22Rv1 (cell line): Measurements from ENCODE around the gene C5.
A peak's percentile ranks its signal among the peaks of the same experiment; 100 is the strongest.

Experiments
- H3K27ac ChIP-seq: fragments of 450-650 bp; 2 replicates; pipeline ENCODE4 v1.5.1; 2017
- ZFX ChIP-seq: fragments of 450-650 bp; IDR thresholded peaks from 2 replicates; pipeline ENCODE4 v1.6.1; 2017; ENCODE audit warnings: antibody characterized with exemption, borderline replicate concordance
- TF ChIP-seq, protein P1 (sequence below): fragments of 450-650 bp; IDR thresholded peaks from 2 replicates; pipeline ENCODE4 v1.5.1; 2017; ENCODE audit warnings: mild to moderate bottlenecking

The C5 gene

DNA sequence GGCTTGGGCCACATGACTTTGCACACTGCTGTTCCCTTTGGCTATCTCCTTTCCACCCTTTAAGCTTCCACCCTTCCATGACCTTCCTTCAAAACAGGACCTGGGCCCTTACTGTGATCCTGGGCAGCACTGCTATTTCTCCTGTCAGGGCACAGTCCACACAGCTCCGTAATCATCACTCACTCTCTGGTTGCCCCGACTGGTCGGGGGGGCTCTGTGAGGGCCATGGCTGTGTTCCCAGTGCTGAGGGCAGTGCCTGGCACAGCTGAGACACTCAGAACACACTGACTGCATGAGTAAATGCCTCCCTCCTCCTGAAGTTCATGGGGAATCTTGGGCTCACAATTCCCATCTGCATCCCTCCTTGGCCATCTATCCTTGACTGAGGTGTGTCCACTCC, 135.7 kb downstream of the C5 start:
- TF ChIP-seq ZFX, result no peak
- TF ChIP-seq, protein P1, sequence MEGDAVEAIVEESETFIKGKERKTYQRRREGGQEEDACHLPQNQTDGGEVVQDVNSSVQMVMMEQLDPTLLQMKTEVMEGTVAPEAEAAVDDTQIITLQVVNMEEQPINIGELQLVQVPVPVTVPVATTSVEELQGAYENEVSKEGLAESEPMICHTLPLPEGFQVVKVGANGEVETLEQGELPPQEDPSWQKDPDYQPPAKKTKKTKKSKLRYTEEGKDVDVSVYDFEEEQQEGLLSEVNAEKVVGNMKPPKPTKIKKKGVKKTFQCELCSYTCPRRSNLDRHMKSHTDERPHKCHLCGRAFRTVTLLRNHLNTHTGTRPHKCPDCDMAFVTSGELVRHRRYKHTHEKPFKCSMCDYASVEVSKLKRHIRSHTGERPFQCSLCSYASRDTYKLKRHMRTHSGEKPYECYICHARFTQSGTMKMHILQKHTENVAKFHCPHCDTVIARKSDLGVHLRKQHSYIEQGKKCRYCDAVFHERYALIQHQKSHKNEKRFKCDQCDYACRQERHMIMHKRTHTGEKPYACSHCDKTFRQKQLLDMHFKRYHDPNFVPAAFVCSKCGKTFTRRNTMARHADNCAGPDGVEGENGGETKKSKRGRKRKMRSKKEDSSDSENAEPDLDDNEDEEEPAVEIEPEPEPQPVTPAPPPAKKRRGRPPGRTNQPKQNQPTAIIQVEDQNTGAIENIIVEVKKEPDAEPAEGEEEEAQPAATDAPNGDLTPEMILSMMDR, result no peak
- peak overlapping the region; percentile 78 for H3K27ac ChIP-seq

DNA sequence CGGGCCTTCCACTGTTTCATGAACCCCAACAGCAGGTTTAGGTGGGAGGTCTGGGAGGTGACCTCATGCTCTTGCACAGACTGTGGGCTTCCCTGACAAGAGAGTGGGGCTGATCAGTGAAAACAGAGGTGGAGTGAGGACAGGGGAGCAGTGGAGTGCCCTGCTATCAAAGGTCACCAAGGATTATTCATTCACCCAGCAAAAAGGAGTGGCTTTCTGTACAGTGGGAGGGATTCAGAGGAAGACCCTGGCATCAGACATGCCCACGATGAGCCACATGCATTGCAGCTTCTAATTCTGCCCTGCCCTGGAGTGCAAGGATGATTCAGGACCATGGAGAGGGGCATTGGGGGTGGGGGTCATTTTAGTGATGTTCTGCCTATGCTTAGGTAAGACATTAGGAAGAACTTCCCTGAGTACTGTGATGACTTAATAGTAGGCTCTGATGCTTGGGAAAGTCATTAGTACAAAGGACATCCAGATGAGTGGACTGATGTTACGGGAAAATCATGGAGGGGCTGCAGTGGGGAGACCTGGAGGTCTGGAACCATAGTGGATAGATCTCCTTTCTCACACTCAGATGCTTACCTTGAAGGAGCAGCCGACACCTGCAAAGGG, 136.3 kb downstream of the C5 start:
- no peak overlapping the region for H3K27ac ChIP-seq
- TF ChIP-seq, protein P1, result no peak
- TF ChIP-seq ZFX, result no peak

DNA sequence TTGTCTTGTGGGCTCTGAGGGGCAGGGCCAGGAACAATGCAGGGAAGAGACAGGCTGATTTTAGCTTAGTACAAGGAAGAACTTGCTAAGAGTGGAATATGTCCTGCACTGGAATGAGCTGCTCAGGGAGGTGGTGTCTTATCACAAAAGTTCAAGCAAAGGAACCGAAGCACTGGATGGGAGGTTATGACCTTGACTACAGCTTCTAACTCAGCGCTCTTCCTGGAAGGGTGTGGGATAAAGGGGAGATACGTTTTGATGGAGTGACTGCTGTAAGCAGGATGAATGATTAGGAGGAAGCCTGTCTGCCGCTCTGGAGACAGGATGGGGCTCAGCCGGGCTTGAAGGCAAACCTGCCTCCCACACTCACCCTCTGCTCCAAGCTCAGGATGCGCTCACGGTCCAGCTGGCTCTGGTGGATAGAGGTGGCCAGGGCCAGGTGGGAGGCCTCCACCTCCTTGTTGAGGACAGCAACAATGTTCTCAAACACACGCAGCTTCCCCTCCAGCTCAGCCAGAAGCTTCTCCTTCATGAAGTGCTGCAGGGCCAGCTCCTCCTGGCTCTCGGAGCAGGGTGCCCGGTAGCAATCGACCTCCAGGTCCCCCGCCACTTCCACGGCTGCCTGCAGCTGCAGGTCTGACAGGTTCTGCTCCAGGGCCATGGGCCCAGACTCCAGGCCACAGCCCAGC, 137.0 kb downstream of the C5 start:
- no peak overlapping the region for H3K27ac ChIP-seq
- no peak for TF ChIP-seq ZFX
- TF ChIP-seq, protein P1, result no peak

DNA sequence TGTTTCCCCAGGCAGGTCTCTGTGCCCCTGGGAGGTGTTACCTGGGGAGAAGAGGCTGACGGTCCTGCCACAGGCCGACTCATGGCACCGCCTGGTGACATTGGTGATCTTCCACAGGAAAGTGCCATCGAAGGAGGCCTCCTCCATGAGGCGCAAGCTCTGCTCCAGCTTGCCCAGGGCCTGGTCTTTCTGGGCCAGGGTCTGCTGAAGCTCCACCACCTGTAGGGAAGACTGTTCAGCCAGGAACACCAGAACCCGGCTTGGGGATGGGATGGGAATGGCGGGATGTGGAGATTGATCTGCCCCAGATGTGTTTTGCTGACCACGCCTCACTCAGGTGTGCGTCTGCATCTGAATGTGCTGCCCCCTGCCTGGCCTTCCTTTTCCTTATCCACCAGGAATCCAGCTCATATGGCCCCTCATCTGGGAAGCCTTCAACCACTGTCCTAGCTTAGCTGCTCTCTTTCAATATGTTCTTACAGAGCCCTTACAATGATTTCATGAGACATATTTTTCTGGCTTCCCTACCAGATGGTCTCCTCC, 138.7 kb downstream of the C5 start:
- TF ChIP-seq, protein P1, result no peak
- H3K27ac ChIP-seq, result no peak overlapping the region

DNA sequence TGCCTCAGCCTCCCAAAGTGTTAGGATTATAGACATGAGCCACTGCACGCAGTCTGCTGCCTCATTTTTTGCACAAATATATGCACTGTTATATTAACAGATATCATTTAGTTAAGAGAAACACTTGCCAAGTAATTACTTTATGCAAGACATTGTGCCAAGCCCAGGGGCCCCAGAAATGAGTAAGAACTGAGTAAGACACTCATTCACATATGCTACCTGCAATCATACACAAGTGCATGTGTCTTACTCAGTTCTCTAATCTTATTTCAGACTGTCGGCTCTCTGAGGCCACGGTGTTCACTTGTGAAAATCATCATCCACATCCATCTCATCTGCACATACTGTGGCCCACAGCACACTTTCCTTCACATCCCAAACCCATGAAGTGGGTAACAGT, 139.4 kb downstream of the C5 start:
- H3K27ac ChIP-seq, result no peak overlapping the region
- TF ChIP-seq, protein P1, result no peak
- TF ChIP-seq ZFX, result no peak

DNA sequence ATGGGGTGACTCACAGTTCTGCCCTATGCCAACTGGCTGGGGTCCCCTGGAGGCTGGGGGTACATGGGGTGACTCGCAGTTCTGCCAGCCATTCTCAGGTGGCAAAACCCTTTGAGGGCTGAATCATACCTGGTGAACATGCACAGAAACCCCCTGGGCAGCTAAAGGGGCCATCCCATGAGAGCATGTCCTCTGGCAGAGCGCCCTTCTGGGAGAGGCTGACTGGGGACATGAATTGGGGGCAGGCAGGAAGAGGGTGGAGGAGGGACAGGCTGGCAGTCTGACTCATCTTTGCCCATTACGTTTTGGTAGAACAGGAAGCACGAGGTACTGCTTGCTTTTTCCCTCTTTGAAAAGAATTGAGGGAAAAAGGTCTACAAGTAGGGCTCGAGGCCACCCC, 140.2 kb downstream of the C5 start:
- H3K27ac ChIP-seq, result no peak overlapping the region
- TF ChIP-seq, protein P1, result no peak
- TF ChIP-seq ZFX, result no peak
